ENCODE results near the gene AP3S2.

DNA sequence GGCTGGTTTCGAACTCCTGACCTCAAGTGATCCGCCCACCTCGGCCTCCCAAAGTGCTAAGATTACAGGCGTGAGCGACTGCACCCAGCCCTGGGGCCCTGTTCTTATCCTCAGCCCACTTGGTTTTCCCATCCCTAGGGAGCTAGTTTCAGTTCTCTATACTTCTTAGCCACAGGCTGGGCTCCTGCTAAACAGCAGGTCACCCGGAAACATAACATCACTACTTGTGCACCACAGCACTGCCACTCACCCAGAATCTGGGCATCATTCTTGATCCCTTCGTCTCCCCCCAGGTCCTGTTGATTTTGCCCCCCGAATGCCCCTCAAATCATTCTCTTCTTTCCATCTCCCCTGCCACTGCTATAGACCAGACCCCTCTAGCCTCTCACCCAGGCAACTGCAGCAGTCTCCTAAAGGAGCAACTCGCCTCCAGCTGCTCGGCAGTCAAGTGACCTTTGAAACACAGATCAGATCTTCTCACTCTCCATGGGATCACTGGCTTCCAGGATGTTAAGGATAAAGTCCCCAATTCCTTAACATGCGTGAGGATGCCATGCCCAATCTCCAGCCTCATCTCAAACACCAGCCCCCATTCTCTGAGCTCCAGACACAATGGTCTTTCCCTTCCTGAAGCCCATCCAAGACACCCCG is 5.6 kb upstream of the AP3S2 start:
- no peak for TF ChIP-seq ELF1 (IDR thresholded peaks at IDR 0.05; ENCODE audit: borderline replicate concordance, low read depth)
- TF ChIP-seq POLR2A (IDR thresholded peaks at IDR 0.05; ENCODE audit: borderline replicate concordance, extremely low read depth, insufficient read depth, insufficient read length) = no peak
- no peak for TF ChIP-seq ZNF274 (IDR thresholded peaks at IDR 0.05; ENCODE audit: low read depth, low read length)
- TF ChIP-seq, protein P1, sequence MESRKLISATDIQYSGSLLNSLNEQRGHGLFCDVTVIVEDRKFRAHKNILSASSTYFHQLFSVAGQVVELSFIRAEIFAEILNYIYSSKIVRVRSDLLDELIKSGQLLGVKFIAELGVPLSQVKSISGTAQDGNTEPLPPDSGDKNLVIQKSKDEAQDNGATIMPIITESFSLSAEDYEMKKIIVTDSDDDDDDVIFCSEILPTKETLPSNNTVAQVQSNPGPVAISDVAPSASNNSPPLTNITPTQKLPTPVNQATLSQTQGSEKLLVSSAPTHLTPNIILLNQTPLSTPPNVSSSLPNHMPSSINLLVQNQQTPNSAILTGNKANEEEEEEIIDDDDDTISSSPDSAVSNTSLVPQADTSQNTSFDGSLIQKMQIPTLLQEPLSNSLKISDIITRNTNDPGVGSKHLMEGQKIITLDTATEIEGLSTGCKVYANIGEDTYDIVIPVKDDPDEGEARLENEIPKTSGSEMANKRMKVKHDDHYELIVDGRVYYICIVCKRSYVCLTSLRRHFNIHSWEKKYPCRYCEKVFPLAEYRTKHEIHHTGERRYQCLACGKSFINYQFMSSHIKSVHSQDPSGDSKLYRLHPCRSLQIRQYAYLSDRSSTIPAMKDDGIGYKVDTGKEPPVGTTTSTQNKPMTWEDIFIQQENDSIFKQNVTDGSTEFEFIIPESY (IDR thresholded peaks at IDR 0.05; ENCODE audit: extremely low read depth, insufficient replicate concordance, low read length) = no peak
- no peak for TF ChIP-seq CTCF (IDR thresholded peaks at IDR 0.05 in 2 of 3, conservative IDR thresholded peaks at IDR 0.05 in 1 of 3; ENCODE audit: borderline replicate concordance in 1 of 3, insufficient read depth in 1 of 3, low read depth in 2 of 3, low read length in 2 of 3)
- no peak for TF ChIP-seq EZH2 (IDR thresholded peaks at IDR 0.05)
- no peak for TF ChIP-seq CEBPB (IDR thresholded peaks at IDR 0.05; ENCODE audit: low read depth)
- no peak for TF ChIP-seq ATF3 (IDR thresholded peaks at IDR 0.05)
- TF ChIP-seq SP1 (IDR thresholded peaks at IDR 0.05; ENCODE audit: low read depth) = no peak
- no peak for TF ChIP-seq MAX (IDR thresholded peaks at IDR 0.05)
